Glutamatergic neuron (in vitro differentiated cells): Measurements from ENCODE around the gene TTLL10. TPM values are rescaled to one million over a fixed set of nuclear protein-coding genes. Genes with fewer than 3 reads are reported as not detected.
"Not testable (repeated sequence)": the region's sequence is repeated elsewhere in the genome, so short reads cannot be mapped to it uniquely, and the experiment has no call there.

Source experiments
- DNase-seq: peaks from one replicate; pipeline ENCODE4 v3.0.0; 2022
- H3K27ac Mint-ChIP-seq: one replicate; pipeline ENCODE4 v1.8.0; 2020; ENCODE audit warnings: mild to moderate bottlenecking, mixed read lengths, inconsistent platforms; ENCODE audit not compliant: unreplicated experiment
- H3K27me3 Mint-ChIP-seq: one replicate; pipeline ENCODE4 v1.8.0; 2020; ENCODE audit warnings: mild to moderate bottlenecking, moderate library complexity, mixed read lengths, inconsistent platforms; ENCODE audit not compliant: unreplicated experiment
- H3K36me3 Mint-ChIP-seq: one replicate; pipeline ENCODE4 v1.8.0; 2020; ENCODE audit warnings: mild to moderate bottlenecking, mixed read lengths, inconsistent platforms; ENCODE audit not compliant: unreplicated experiment
- H3K4me1 Mint-ChIP-seq: one replicate; pipeline ENCODE4 v1.8.0; 2020; ENCODE audit warnings: mild to moderate bottlenecking, low read depth, mixed read lengths, inconsistent platforms; ENCODE audit not compliant: unreplicated experiment
- H3K4me3 Mint-ChIP-seq: one replicate; pipeline ENCODE4 v1.8.0; 2020; ENCODE audit warnings: mild to moderate bottlenecking, mixed read lengths, inconsistent platforms; ENCODE audit not compliant: unreplicated experiment
- H3K9me3 Mint-ChIP-seq: one replicate; pipeline ENCODE4 v1.8.0; 2020; ENCODE audit warnings: mild to moderate bottlenecking, moderate library complexity, mixed read lengths, inconsistent platforms; ENCODE audit not compliant: unreplicated experiment
- total RNA-seq: library from RNA; stranded (reverse); fragmentation: NEBNext Ultra II Directional; extraction: Animal tissue kit (Norgen Biotek cat#: 25700); gene quantifications from one replicate; pipeline ENCODE4 v1.2.1, GENCODE V29; 2021; ENCODE audit not compliant: unreplicated experiment
- TF ChIP-seq, protein P1 (sequence below): fragments of 200-600 bp; sonication (generic); IDR thresholded peaks from one replicate; pipeline ENCODE4 v1.5.0; 2021; ENCODE audit not compliant: partially characterized antibody, unreplicated experiment

The TTLL10 gene
- total RNA-seq, 1 donor from 2014 or later: not detected

DNA sequence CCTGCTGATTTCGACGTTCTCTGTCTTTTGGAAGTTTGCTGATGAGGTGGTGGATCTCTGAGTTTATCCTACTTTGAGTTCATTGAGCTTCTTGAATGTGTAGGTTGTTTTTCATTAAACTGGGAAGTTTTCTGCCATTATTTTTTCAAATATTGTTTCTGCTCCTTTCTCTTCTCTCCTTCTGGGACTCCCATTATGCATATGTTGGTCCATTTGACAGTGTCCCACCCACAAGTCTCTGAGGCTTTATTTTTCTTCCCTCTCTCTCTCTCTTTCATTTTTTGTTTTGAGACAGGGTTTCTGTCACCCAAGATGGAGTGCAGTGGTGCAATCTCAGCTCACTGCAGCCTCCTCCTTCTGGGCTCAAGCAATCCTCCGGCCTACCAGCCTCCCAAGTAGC lies 21.0 kb downstream of the TTLL10 start:
- Mint-ChIP-seq H3K4me3 (no peak overlapping the region), H3K9me3 (peaks cover 9% of the 10 kb centered on the region)

DNA sequence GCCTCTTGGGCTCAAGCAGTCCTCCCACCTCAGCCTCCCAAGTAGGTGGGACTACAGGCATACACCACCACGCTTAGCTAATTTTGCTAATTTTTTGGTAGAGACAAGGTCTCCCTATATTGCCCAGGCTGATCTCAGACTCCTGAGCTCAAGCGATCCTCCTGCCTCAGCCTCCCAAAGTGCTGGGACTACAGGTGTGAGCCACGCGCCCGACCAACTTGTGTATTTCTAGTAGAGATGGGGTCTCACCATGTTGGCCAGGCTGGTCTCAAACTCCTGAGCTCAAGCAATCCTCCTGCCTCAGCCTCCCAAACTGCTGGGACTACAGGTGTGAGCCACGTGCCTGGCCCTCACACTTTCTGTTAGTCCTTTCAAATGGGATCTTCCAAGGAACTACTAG lies 22.0 kb downstream of the TTLL10 start:
- H3K4me1 Mint-ChIP-seq, H3K27ac Mint-ChIP-seq, DNase-seq, H3K9me3 Mint-ChIP-seq, H3K27me3 Mint-ChIP-seq, H3K4me3 Mint-ChIP-seq: not testable (repeated sequence)
- H3K36me3 Mint-ChIP-seq: peaks cover 14% of the 10 kb centered on the region

More for the DNA sequence above, 21.0 kb downstream of the TTLL10 start:
- TF ChIP-seq, protein P1, sequence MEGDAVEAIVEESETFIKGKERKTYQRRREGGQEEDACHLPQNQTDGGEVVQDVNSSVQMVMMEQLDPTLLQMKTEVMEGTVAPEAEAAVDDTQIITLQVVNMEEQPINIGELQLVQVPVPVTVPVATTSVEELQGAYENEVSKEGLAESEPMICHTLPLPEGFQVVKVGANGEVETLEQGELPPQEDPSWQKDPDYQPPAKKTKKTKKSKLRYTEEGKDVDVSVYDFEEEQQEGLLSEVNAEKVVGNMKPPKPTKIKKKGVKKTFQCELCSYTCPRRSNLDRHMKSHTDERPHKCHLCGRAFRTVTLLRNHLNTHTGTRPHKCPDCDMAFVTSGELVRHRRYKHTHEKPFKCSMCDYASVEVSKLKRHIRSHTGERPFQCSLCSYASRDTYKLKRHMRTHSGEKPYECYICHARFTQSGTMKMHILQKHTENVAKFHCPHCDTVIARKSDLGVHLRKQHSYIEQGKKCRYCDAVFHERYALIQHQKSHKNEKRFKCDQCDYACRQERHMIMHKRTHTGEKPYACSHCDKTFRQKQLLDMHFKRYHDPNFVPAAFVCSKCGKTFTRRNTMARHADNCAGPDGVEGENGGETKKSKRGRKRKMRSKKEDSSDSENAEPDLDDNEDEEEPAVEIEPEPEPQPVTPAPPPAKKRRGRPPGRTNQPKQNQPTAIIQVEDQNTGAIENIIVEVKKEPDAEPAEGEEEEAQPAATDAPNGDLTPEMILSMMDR: no peak
- Mint-ChIP-seq H3K27ac (no peak overlapping the region), H3K4me1 (no peaks in the 10 kb centered on the region), H3K27me3 (peaks cover 5% of the 10 kb centered on the region), H3K36me3 (peaks cover 14% of the 10 kb centered on the region)
- no peak for DNase-seq

DNA sequence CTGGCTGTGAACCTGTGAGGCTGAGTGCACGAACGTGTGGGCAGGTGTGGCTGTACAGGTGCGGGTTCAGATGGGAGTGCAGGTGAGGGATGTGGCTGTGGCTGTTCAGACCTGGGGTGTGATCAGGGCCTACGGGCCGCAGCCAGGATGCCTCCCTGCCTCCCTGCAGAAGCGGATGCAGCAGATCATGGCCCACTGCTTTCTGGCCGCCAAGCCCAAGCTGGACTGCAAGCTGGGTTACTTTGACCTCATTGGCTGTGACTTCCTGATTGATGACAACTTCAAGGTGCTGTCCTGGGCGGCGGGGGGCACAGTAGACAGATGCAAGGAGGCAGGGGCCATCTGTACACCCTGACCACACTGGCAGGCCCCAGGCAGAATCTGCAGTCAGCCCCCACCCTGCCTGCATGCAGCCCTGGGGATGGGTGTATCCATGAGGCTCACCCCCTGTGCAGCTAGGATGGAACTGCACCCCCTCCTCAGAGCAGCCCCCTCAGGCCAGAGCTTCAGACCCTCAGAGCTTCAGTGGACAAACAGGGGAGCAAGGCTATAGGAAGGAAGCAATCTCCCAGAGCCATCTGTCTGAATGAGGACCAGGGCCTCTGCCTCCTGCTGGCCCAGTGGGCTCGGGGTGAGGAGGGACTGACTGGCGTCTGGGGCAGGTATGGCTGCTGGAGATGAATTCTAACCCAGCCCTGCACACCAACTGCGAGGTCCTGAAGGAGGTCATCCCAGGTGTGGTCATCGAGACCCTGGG lies 22.9 kb downstream of the TTLL10 start:
- peaks cover 7% of the 10 kb centered on the region for H3K9me3 Mint-ChIP-seq
- H3K27me3 Mint-ChIP-seq: peaks cover 5% of the 10 kb centered on the region
- H3K4me3 Mint-ChIP-seq: no peak overlapping the region
- no peak overlapping the region for H3K27ac Mint-ChIP-seq
- no peaks in the 10 kb centered on the region for H3K4me1 Mint-ChIP-seq
- TF ChIP-seq, protein P1: no peak
- peaks cover 14% of the 10 kb centered on the region for H3K36me3 Mint-ChIP-seq
- DNase-seq: peak; percentile 22

DNA sequence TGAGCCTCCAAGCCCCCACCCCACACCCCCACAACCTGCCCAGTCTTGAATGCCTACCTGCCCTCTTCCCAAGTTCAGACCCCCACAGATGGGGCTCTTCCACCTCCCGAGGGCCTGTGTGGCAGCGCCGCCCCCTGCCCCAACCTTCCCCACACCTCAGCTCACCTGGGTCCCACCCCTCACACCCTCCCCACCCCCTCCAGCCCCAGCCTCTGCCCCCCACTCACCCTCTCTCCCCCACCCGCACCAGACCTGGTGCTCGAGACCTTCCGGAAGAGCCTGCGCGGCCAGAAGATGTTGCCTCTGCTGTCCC lies 23.5 kb downstream of the TTLL10 start:
- Mint-ChIP-seq H3K9me3 (peaks cover 4% of the 10 kb centered on the region), H3K4me1 (no peaks in the 10 kb centered on the region), H3K36me3 (peaks cover 10% of the 10 kb centered on the region), H3K27ac (no peak overlapping the region), H3K4me3 (no peak overlapping the region), H3K27me3 (peaks cover 5% of the 10 kb centered on the region)
- TF ChIP-seq, protein P1: no peak
- no peak for DNase-seq

DNA sequence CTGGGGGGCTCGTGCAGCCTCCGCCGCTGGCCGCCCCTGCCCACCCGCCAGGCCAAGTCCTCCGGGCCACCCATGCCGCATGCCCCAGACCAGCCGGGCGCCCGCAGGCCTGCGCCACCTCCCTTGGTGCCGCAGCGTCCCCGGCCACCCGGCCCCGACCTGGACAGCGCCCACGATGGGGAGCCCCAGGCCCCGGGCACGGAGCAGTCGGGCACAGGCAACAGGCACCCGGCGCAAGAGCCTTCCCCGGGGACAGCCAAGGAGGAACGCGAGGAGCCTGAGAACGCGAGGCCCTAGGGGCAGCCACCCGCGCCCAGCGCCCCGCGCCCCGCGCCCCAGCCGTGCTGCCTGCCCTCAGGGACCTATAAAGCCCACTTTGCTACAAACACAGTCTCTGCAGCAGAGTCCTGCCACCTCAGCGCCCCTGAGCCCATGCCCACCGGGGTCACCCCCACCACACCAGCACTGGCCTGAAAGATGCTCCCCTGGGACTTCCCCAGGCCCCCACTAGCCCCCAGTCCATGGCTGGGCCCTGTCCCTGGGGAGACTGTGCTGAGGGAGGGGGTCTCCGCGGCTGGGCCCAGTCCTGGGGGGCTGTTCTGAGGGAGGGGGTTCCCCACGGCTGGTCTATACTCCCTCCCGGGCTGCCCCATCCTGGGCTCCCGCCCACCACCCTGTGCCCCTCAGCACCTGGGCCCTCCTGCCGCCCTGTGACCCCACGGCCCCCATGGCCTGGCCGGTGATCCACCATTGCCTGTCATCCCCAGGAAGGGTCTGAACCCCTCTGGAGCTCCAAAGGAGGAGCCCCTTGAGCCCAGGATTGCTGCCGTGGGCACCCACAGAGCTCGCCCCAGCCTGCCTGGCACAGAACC lies 24.1 kb downstream of the TTLL10 start:
- TF ChIP-seq, protein P1: no peak
- peaks cover 5% of the 10 kb centered on the region for H3K27me3 Mint-ChIP-seq
- no peak overlapping the region for H3K4me3 Mint-ChIP-seq
- H3K36me3 Mint-ChIP-seq: peaks cover 8% of the 10 kb centered on the region
- H3K27ac Mint-ChIP-seq: no peak overlapping the region
- peaks cover 4% of the 10 kb centered on the region for H3K9me3 Mint-ChIP-seq
- H3K4me1 Mint-ChIP-seq: no peaks in the 10 kb centered on the region
- DNase-seq: peak; percentile 12
